Measurements from ENCODE around the gene PIH1D1.

The PIH1D1 gene

DNA sequence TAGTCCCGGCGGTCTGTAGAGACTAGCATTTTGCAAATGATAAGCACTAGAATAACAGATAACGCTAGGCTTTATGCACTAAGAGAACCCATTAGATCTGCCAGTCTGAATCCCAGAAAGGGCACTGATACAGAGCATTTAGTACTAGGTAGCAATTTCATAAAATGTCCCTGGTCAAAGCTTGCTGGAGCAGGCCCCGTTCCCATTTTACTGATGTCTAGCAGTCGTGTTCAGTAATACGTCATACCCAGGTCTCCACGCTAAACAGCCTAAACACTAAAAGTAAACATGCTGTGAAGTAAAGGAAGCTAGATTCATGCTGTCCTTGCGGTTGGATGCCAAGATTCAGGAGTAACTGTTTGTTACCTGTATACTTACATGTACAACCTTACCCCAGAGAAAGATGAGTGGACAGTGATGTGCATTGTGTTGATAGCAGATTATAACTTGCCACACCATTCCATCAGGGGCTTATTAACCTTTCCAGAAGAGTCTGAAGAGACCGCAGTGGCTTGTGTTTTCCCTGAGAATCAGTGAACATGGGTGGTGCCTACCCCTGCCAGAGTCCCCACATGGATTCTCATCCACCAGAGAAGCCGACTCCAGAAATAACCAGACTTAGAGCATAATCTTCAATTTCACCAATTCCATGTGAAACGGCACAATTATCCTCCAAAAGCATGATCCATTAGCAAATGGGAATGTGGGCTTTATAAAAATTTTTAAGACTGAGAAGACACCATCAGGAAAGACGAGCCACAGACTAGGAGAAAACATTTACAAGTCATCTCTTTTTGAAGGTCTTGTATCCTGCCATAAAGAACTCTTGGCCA, 41.2 kb upstream of the PIH1D1 start:
- TF ChIP-seq SUZ12 (IDR thresholded peaks at IDR 0.05; ENCODE audit: extremely low read depth, insufficient read depth, insufficient read length) (no peak), YY1 (IDR thresholded peaks at IDR 0.05; ENCODE audit: insufficient read depth, insufficient read length) (no peak), ZNF274 (IDR thresholded peaks at IDR 0.05; ENCODE audit: low read depth, low read length) (no peak)
- H3K4me1 ChIP-seq (ENCODE audit: insufficient read depth, insufficient read length), result no peaks in the 10 kb centered on the region
- H3K9ac ChIP-seq (ENCODE audit: insufficient read length, low read depth), result no peak overlapping the region
- H3K27me3 ChIP-seq (ENCODE audit: insufficient read depth, insufficient read length), result no peaks in the 10 kb centered on the region
- no peaks in the 10 kb centered on the region for H3K9me3 ChIP-seq (ENCODE audit: insufficient read depth, low read length)
- DNase-seq (ENCODE audit: low read depth, low spot score), result no peak
- H3K4me3 ChIP-seq (ENCODE audit: insufficient read length, low read depth), result no peak overlapping the region
- peaks cover 64% of the 10 kb centered on the region for H3K36me3 ChIP-seq (ENCODE audit: insufficient read depth, insufficient read length, low read length)

DNA sequence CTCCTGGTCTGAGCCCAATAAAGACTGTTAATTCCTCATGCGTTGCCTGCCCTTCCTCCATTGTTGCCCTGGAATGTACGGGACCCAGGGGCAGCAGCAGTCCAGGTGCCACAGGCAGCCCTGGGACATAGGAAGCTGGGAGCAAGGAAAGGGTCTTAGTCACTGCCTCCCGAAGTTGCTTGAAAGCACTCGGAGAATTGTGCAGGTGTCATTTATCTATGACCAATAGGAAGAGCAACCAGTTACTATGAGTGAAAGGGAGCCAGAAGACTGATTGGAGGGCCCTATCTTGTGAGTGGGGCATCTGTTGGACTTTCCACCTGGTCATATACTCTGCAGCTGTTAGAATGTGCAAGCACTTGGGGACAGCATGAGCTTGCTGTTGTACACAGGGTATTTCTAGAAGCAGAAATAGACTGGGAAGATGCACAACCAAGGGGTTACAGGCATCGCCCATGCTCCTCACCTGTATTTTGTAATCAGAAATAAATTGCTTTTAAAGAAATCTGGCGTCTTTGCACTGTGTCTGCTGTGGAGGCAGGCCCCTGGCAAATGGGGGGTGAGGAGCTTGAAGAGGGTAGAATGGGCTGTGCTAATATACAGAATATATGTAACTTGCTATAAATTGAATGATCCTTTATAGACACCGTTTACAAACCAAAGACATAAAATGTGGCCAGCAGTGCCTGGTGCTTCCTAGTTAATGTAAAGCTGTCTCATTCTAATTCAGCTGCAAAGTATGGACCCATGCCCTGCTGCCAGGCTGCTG, 40.4 kb upstream of the PIH1D1 start:
- DNase-seq (ENCODE audit: low read depth, low spot score), result no peak
- Histone ChIP-seq H3K4me1 (ENCODE audit: insufficient read depth, insufficient read length) (no peaks in the 10 kb centered on the region), H3K9me3 (ENCODE audit: insufficient read depth, low read length) (no peaks in the 10 kb centered on the region), H3K9ac (ENCODE audit: insufficient read length, low read depth) (no peak overlapping the region), H3K4me3 (ENCODE audit: insufficient read length, low read depth) (no peak overlapping the region), H3K36me3 (ENCODE audit: insufficient read depth, insufficient read length, low read length) (peaks cover 59% of the 10 kb centered on the region), H3K27me3 (ENCODE audit: insufficient read depth, insufficient read length) (no peaks in the 10 kb centered on the region)
- no peak for TF ChIP-seq ZNF274 (IDR thresholded peaks at IDR 0.05; ENCODE audit: low read depth, low read length)
- TF ChIP-seq SUZ12 (IDR thresholded peaks at IDR 0.05; ENCODE audit: extremely low read depth, insufficient read depth, insufficient read length), result no peak
- TF ChIP-seq YY1 (IDR thresholded peaks at IDR 0.05; ENCODE audit: insufficient read depth, insufficient read length), result no peak

DNA sequence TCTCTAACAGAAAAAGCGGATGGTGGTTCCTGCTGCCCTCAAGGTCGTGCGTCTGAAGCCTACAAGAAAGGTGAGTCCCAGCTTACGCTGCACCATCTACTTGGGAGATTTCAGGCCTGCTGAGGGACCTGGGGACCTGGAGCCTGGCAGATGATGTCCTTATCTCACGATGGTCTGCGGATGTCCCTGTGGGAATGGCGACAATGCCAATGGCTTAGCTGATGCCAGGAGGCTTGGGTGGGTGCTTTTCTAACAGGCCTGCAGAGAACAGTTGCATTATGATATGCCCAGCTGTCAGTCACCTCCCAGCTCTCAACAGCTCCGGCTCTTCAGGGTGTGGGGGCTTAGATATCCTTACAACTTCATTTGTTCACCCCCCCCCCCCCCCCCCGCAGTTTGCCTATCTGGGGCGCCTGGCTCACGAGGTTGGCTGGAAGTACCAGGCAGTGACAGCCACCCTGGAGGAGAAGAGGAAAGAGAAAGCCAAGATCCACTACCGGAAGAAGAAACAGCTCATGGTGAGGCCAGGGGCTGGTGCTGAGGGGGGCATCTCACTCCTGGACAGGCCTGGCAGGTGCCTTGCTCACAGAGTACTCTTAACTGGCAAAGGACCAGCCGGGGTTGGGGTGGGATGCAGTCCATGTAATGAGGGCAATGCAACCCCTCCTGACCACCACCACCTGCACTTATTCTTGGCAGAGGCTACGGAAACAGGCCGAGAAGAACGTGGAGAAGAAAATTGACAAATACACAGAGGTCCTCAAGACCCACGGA, 39.6 kb upstream of the PIH1D1 start:
- Histone ChIP-seq H3K4me1 (ENCODE audit: insufficient read depth, insufficient read length) (peaks cover 2% of the 10 kb centered on the region), H3K36me3 (ENCODE audit: insufficient read depth, insufficient read length, low read length) (peaks cover 55% of the 10 kb centered on the region), H3K9me3 (ENCODE audit: insufficient read depth, low read length) (no peaks in the 10 kb centered on the region), H3K27me3 (ENCODE audit: insufficient read depth, insufficient read length) (no peaks in the 10 kb centered on the region), H3K4me3 (ENCODE audit: insufficient read length, low read depth) (no peak overlapping the region), H3K9ac (ENCODE audit: insufficient read length, low read depth) (no peak overlapping the region)
- no peak for DNase-seq (ENCODE audit: low read depth, low spot score)
- no peak for TF ChIP-seq SUZ12 (IDR thresholded peaks at IDR 0.05; ENCODE audit: extremely low read depth, insufficient read depth, insufficient read length)
- TF ChIP-seq YY1 (IDR thresholded peaks at IDR 0.05; ENCODE audit: insufficient read depth, insufficient read length), result no peak
- TF ChIP-seq ZNF274 (IDR thresholded peaks at IDR 0.05; ENCODE audit: low read depth, low read length), result no peak

DNA sequence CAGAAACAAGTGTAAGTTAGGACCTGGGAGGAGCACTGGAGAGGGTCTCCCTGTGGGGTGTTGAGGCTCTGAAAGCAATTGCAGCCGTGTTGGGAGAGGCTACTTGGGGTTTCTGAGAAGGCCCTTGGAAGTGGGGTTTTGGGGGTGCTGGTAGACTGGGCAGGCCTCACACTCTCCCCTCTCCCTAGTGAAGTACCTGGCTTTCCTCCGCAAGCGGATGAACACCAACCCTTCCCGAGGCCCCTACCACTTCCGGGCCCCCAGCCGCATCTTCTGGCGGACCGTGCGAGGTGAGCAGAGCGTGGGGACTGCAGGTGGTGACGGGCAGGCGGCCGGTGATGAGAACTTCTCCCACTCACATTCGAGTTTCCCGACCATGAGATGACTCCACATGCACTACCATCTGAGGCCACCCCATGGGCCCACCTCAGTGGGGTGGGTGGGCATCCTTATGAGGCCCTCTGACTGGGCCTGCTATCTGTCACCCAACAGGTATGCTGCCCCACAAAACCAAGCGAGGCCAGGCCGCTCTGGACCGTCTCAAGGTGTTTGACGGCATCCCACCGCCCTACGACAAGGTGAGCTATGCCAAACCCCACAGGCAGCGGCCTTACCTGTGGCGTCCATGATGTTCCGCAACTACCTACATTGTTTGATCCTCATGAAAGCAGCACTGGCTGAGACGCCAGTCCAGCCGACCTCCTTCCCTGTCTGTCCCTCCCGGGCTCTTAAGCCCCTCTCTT, 38.8 kb upstream of the PIH1D1 start:
- H3K4me1 ChIP-seq (ENCODE audit: insufficient read depth, insufficient read length), result peaks cover 3% of the 10 kb centered on the region
- H3K9ac ChIP-seq (ENCODE audit: insufficient read length, low read depth), result peak overlapping the region; percentile 99
- H3K36me3 ChIP-seq (ENCODE audit: insufficient read depth, insufficient read length, low read length), result peaks cover 55% of the 10 kb centered on the region
- no peak for DNase-seq (ENCODE audit: low read depth, low spot score)
- no peak overlapping the region for H3K4me3 ChIP-seq (ENCODE audit: insufficient read length, low read depth)
- no peaks in the 10 kb centered on the region for H3K27me3 ChIP-seq (ENCODE audit: insufficient read depth, insufficient read length)
- no peaks in the 10 kb centered on the region for H3K9me3 ChIP-seq (ENCODE audit: insufficient read depth, low read length)
- TF ChIP-seq YY1 (IDR thresholded peaks at IDR 0.05; ENCODE audit: insufficient read depth, insufficient read length), result no peak
- no peak for TF ChIP-seq ZNF274 (IDR thresholded peaks at IDR 0.05; ENCODE audit: low read depth, low read length)
- no peak for TF ChIP-seq SUZ12 (IDR thresholded peaks at IDR 0.05; ENCODE audit: extremely low read depth, insufficient read depth, insufficient read length)

DNA sequence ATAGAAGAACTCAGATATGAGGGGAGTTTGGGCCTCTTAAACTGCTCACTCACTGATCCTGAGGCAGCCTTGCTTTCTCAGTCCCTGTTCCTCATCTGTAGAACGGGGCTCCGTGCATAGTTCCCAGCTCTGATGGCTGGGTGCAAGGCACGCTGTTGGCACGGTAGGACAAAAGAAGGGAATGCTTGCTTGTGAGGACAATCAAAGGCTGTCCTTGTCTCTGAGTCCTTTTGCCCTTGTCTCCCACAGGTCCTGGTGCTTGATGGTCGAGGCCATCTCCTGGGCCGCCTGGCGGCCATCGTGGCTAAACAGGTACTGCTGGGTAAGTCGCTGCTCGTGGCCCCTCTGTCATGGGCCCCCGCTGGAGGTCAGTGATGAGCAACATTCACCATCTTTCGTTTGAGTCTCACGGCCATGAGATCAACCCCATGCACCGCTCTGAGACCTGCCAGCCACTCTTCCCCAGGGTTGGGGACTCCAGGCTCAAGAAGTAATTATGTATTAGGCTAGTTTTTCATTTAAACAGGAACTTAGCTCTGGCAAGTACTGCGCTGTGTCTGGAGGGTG, 38.1 kb upstream of the PIH1D1 start:
- no peaks in the 10 kb centered on the region for H3K27me3 ChIP-seq (ENCODE audit: insufficient read depth, insufficient read length)
- H3K4me1 ChIP-seq (ENCODE audit: insufficient read depth, insufficient read length), result peaks cover 3% of the 10 kb centered on the region
- TF ChIP-seq SUZ12 (IDR thresholded peaks at IDR 0.05; ENCODE audit: extremely low read depth, insufficient read depth, insufficient read length) (no peak), YY1 (IDR thresholded peaks at IDR 0.05; ENCODE audit: insufficient read depth, insufficient read length) (no peak), ZNF274 (IDR thresholded peaks at IDR 0.05; ENCODE audit: low read depth, low read length) (no peak)
- peaks cover 55% of the 10 kb centered on the region for H3K36me3 ChIP-seq (ENCODE audit: insufficient read depth, insufficient read length, low read length)
- H3K4me3 ChIP-seq (ENCODE audit: insufficient read length, low read depth), result peak overlapping the region; percentile 95
- DNase-seq (ENCODE audit: low read depth, low spot score), result no peak
- peak overlapping the region; percentile 99 for H3K9ac ChIP-seq (ENCODE audit: insufficient read length, low read depth)
- H3K9me3 ChIP-seq (ENCODE audit: insufficient read depth, low read length), result no peaks in the 10 kb centered on the region

DNA sequence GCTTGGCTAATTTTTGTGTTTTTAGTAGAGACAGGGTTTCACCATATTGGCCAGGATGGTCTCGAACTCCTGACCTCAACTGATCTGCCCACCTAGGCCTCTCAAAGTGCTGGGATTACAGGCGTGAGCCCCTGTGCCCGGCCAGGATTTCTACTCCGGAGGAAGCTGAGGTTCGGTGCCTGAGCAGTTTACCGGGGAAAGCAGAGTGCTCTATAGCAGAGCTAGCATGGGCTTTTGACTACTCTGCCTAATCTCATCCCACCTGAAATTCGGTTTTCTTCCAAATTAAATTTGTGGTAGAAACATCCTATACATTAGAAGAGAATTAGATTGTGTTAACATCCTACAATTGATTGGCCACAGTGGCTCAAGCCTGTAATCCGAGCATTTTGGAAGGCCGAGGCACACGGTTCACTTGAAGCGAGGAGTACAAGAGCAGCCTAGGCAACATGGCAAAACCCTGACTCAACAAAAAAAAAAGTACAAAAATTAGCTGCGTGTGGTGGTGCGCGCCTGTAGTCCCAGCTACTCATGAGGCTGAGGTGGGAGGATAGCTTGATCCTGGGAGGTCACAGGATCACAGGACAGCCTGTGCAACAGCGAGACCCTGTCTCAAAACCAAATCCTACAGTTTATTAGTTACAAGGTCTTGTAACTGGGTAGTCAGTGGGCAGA, 37.4 kb upstream of the PIH1D1 start:
- Histone ChIP-seq H3K4me3 (ENCODE audit: insufficient read length, low read depth) (peak overlapping the region; percentile 95), H3K4me1 (ENCODE audit: insufficient read depth, insufficient read length) (peaks cover 3% of the 10 kb centered on the region), H3K9me3 (ENCODE audit: insufficient read depth, low read length) (no peaks in the 10 kb centered on the region), H3K27me3 (ENCODE audit: insufficient read depth, insufficient read length) (no peaks in the 10 kb centered on the region), H3K9ac (ENCODE audit: insufficient read length, low read depth) (peak overlapping the region; percentile 99), H3K36me3 (ENCODE audit: insufficient read depth, insufficient read length, low read length) (peaks cover 55% of the 10 kb centered on the region)
- DNase-seq (ENCODE audit: low read depth, low spot score), result no peak
- TF ChIP-seq YY1 (IDR thresholded peaks at IDR 0.05; ENCODE audit: insufficient read depth, insufficient read length), result no peak
- TF ChIP-seq SUZ12 (IDR thresholded peaks at IDR 0.05; ENCODE audit: extremely low read depth, insufficient read depth, insufficient read length), result no peak
- TF ChIP-seq ZNF274 (IDR thresholded peaks at IDR 0.05; ENCODE audit: low read depth, low read length), result no peak

Data from NT2/D1 (cell line).